HG03280 (cell line): ENCODE measurements around the gene BRCA1.

Source experiments
- ATAC-seq: cut with Tn5 transposase; IDR thresholded peaks from one replicate; pipeline ENCODE4 v1.9.1; 2021; ENCODE audit warnings: mild to moderate bottlenecking, moderate library complexity; ENCODE audit not compliant: unreplicated experiment

Gene BRCA1

DNA sequence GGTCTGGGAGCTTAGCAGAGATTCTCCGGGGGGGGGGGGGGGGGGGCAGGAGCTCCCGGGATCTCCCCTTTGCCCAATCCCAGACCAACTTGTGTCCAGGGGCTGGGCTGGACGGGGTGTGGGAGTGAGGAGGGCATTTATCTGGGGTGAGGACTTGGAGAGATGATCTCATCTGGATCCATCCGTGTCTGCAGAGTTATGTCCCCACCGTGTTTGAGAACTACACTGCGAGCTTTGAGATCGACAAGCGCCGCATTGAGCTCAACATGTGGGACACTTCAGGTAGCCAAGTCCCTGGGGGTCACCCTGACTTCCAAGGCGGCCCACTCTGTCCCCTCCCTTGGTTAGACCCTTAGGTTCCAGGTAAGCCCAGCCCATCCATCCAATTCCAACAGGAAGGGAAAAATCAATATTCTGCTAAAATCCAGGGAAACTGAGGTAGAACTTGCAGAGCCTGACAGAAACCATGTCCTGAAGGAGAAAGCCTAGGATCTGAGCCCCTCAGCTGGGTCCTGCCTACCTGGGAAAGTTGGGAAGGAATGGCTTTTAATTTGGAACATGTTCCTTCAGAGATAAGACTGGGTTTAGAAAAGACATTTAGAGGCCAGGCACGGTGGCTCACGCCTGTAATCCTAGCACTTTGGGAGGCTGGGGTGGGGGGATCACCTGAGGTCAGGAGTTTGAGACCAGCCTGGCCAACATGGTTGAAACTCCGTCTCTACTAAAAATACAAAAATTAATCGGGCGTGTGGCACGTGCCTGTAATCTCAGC, 99.2 kb downstream of the BRCA1 start:
- no peak for ATAC-seq

DNA sequence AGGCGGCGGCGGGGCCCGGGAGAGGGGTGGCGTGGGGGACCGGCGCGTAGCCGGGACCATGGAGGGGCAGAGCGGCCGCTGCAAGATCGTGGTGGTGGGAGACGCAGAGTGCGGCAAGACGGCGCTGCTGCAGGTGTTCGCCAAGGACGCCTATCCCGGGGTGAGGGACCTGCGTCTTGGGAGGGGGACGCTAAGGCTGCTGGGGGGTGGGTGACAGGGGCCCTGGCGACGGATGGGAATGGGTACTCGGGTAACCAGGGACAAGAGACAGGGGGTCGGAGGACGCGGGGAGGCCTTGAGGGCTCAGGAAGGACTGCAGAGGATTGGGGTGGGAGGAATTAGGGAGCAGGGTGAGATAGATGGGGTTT, 99.9 kb downstream of the BRCA1 start:
- no peak for ATAC-seq

DNA sequence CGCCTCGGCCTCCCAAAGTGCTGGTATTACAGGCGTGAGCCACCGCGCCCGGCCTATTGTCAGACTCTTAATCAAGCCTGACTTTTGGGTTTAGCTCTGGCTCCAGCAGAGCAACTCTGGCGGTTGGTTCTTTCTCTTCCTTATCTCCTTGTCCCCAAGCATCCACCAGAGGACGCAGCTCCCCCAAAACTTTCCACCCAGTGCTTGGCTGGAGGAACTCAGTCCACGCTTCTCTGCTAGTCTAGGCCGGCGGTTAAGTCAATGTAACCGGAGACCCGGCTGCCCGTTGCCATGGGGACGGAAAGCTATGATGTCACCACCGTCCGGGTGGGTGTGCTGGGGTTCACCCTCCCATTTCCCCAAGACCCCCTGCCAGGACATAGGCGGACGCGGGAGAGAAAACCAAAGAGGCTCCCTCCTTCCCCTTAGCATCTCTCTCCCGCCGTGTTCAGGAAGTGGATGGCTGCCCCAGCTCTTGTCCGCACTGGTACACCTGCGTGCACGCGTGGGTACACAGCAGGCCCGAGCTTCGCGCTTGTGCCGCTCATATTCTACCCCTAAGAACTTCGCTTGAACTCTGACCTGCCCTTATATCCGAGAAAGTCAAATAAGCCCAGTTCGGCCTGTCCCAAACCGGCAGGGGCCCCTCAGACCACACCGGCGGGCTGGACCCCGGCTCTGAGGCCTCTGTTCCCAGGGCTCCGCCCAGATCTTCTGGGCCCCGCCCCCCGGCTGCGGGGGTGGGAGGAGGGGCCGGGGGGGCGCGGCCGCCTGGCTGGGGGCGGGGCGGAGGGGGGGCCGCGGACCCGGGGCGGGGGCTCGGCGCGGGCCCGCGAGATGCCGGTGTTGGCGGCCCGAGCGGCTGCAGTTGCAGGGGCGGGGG, 100.5 kb downstream of the BRCA1 start, which contains the start of gene RND2:
RND2 (plus strand) TSS at position 825 of the 883 bp plus-strand sequence. CDS start 117 bp downstream, outside the sequence.
- peak; percentile 41 for ATAC-seq

DNA sequence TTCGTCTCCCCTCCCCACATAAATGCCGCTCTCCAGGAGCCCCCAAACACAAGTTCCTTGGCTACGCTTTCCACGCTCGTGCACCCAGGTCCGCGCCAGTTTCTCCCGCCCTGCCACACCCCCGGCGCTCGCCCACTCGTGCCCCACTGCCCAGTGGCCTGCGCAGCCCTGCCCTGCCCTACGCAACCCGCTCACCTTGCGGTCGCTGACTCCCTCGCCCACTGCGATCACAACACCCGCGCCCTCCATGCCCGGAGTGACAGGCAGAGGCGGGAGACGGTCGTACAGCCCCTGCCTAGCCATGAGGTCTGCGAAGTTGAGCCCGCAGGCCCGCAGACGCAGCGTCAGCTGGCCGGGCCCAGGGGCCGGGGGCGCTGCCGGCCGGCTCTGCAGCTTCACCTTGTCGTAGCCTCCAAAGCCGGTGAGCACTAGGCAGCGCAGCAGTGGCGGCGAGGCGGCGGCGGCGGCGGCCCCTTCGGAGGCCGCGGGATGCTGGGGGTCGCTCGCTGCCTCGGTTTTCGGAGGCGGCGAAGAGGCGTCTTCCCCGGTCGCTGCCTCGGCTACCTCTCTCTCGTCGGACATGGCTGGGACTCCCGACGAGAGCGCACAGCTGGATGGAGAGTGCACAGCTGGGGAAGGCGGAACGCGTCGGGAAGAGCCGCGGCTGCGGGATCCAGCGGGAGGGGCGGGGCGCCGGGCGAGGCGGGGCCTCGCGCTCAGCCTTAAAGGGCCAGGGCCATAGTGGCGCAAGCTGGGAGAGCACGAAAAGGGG, 103.2 kb downstream of the BRCA1 start, which contains the start of gene VAT1:
VAT1 (minus strand) TSS at position 645 of the 772 bp plus-strand sequence; CDS start at position 582, 63 bp downstream.
- ATAC-seq, result no peak

DNA sequence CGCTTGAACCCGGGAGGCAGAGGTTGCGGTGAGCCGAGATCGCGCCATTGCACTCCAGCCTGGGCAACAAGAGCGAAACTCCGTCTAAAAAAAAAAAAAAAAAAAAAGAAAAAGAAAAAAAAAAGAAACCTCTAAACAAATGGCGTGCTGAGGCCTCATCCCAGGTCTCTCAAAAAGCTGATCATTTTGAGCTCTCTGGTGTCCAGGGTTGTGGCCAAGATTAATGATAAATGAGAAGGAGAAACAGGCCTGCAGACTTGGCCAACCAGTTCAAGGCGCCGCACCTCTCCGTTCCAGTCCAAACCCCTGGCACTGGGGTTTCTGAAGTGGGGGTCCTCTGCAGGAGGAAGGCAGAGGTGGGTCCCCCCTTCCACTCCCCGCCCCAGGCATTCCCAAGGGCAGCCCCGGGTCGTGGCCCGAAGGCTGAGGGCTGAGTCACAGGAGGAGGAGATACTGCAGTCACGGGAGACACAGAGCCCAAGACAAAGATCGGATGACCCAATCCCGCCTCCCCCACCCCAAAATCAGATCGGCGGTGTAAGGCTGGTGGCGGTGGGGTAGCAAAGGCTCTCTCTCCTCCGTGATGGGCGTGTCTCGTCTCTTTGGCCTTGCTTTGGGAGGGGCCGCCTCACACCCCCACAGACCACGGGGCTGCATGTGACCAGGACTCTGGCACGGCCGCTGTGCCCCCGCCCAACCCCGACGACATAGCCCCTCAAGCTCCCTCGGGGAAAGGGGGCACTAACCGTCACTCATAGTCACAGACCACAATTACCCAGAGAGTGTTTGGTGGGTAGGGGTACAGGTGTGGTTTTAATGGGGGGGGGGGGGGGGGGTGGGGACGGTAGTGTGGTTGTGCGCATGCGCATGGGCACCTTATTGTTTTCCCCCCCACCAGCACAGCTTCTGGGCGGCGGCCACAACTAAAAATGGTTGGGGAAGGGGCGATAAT, 104.1 kb downstream of the BRCA1 start:
- no peak for ATAC-seq

DNA sequence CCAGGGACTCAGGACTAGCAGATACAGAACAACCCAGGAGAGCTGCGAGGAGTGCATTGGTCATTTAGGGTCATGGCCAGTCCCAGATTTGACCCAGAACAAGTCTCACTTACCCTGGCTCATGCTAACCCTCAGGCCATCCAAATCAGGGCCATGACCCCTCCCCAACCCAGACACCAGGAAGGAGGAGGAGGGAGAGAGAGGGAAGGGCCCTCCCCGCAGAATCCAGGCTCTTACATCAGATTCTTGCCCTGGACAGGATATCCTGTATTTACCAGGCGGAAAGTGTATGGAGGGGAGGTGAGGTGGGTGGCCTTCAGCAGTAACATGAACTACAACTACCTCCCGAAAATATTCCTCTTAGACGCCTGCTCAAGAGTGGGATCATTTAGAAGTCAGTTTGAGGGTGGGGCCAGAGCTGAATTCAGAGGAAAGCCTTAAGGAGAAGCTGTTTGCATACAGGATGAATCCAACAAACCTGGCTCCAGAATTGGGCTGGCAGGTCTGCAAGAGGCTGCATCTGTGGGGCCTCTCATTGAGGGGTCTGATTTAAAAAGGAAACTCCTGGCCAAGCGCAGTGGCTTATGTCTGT, 105.0 kb downstream of the BRCA1 start:
- no peak for ATAC-seq

DNA sequence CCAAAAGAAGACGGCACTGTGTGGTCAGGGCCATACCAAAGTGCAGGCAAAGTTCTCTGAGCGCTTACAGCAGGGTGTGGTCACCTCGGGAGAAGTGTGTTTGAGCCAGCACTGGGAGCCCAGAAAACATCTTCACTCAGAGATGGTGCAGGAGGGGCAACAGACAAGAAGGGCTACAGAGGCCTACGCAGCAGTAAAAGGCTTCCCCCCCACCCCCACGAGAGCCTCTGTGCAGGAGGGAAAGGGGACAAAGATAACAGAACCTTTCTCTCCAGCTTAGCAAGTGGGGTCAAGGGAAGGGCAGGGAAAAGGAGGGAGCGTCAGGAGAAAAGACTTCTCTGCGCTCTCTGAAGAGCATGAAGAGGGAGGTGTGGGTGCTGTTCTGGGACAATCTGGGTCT, 105.7 kb downstream of the BRCA1 start:
- ATAC-seq, result no peak

DNA sequence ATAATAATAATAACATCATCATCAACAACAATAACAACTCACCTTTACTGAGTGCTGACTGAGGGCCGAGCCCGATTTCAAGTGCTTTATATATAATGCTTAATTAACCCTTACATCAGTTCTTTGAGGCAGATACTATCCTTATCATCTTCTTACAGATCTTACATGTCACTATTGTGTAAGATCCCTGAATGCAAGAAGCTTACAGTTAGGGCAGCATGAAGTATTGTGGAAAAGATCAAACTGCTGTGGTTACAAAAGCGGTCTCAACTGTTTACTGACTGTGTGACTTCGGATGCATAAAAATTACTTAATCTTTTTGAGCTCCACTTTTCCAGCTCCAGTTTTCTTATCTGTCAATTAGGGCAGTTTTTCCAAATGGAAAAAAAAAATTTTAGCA, 106.2 kb downstream of the BRCA1 start:
- no peak for ATAC-seq

DNA sequence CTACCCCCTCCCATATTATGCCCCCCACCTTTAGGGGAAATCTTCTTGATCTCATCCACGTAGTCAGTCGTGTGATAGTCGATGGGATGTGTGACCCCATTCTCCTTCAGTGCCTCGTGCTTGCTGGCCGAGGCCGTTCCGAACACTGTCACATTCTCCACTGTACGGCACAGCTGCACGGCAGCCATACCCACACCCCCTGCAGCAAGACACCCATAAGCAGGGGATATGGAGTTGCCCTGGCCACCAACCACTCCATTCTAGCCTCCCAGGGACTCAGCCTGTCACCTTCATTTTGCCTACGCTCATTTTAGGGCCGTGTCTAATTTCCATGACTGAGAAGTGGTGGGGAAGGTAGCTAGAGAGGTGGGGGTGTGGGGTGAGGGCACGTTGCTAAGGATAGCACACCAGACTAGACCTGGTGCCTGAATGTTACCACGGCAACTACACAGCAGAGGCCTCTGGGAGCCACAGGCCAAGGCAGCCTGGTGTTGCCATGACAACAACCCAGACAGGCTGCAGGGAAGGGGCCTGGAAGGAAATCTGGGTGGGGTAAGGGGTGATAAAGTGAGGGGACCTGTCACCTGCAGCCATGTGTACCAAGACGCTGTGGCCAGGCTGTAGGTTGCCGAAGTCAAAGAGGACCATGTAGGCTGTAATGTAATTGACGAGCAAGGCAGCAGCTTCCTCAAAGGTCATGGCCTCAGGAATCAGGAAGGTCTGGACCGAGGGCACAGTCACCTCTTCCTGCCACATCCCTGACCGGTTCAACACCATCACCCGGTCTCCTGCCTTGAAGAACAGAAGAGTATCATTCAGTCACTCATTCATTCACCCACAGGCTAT, 106.9 kb downstream of the BRCA1 start:
- ATAC-seq, result no peak

- ATAC-seq, result no peak
Observed at GRCh38 chr17:43016216-43016615, 108.9 kb downstream of the BRCA1 start.

GRCh38 chr17:43015579-43015978, 109.6 kb downstream of the BRCA1 start:
- no peak for ATAC-seq

- ATAC-seq, result no peak
Observed at GRCh38 chr17:43014649-43015542, 110.3 kb downstream of the BRCA1 start.

GRCh38 chr17:43014020-43014648, 111.0 kb downstream of the BRCA1 start:
- ATAC-seq, result no peak

GRCh38 chr17:43013296-43013695, 111.9 kb downstream of the BRCA1 start:
- ATAC-seq, result no peak

- ATAC-seq, result no peak
Observed at GRCh38 chr17:43011728-43012472, 113.3 kb downstream of the BRCA1 start.

DNA sequence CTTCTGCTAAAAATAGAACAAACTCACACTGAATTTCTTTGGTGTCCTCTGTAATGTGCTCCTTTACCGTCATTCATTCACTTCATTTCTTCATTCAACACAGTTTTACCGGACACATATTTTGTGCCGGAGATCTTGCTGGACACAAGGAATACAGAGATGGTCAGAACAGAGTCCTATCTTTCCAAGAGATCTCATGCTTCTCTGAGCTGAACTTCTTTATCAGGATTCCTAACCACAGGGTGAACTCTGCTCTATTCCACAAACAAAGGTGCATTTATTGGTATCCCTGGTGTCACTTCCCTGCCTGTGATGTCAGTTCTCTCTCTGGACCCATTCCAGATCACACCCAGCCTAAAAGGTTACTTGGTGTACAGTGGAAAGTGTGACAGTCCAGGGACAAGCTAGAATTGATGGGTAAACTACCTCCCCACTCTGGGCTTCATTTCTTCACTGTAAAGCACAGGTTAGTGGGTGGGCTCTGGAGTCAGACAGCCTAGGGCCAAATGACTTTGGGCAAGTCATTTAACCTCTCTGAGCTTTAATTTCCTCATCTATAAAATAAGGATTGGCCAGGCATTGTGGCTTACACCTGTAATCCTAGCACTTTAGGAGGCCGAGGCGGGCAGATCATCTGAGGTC, 114.4 kb downstream of the BRCA1 start:
- ATAC-seq, result no peak
